SU-DHL-6 (cell line): ENCODE results near the gene TOM1.

Experiments
- H2AFZ ChIP-seq: fragments of 200-600 bp; sonication (generic); 2 replicates; pipeline ENCODE4 v1.6.1; 2014; ENCODE audit warnings: low read depth, mild to moderate bottlenecking, moderate library complexity, mixed read lengths, antibody characterized with exemption, low read length; ENCODE audit not compliant: severe bottlenecking
- H3F3A ChIP-seq: fragments of 200-600 bp; shearing (Covaris generic); 2 replicates; pipeline ENCODE4 v1.6.0; 2016; ENCODE audit warnings: antibody characterized with exemption, mild to moderate bottlenecking; ENCODE audit not compliant: insufficient read depth
- H3K27ac ChIP-seq: fragments of 200-600 bp; sonication (generic); 2 replicates; pipeline ENCODE4 v1.5.1; 2016; ENCODE audit warnings: low read depth, mild to moderate bottlenecking, low read length, moderate library complexity, mixed read lengths
- H3K27me3 ChIP-seq: fragments of 200-600 bp; sonication (generic), shearing (Covaris generic); 2 replicates; pipeline ENCODE4 v1.6.0; 2014; ENCODE audit warnings: mild to moderate bottlenecking, low read length
- H3K36me3 ChIP-seq: fragments of 200-600 bp; sonication (generic); 2 replicates; pipeline ENCODE4 v1.6.1; 2014; ENCODE audit warnings: mild to moderate bottlenecking, low read length, mixed read lengths
- H3K4me2 ChIP-seq: fragments of 300-600, 200-600 bp; shearing (Covaris generic), sonication (generic); 2 replicates; pipeline ENCODE4 v1.6.0; 2014; ENCODE audit warnings: low read length, low read depth, mild to moderate bottlenecking; ENCODE audit not compliant: poor library complexity, severe bottlenecking
- H3K4me3 ChIP-seq: fragments of 200-600 bp; sonication (generic); 2 replicates; pipeline ENCODE4 v1.5.1; 2014; ENCODE audit warnings: antibody characterized with exemption, low read length, mild to moderate bottlenecking, mixed read lengths; ENCODE audit not compliant: insufficient read depth, poor library complexity, severe bottlenecking
- H3K79me2 ChIP-seq: fragments of 200-600 bp; sonication (generic); 2 replicates; pipeline ENCODE4 v1.6.1; 2014; ENCODE audit warnings: mild to moderate bottlenecking, low read length, moderate library complexity; ENCODE audit not compliant: insufficient read depth
- H3K9ac ChIP-seq: fragments of 200-600 bp; sonication (generic); 2 replicates; pipeline ENCODE4 v1.7.0; 2014; ENCODE audit warnings: mild to moderate bottlenecking, low read length
- H3K9me2 ChIP-seq: fragments of 200-600 bp; sonication (generic); replicated peaks from 2 replicates; pipeline ENCODE4 v1.6.1; 2014; ENCODE audit warnings: low read length; ENCODE audit not compliant: insufficient read depth
- H3K9me3 ChIP-seq: fragments of 200-600 bp; sonication (generic); 2 replicates; pipeline ENCODE4 v1.6.1; 2014; ENCODE audit warnings: low read length, mixed read lengths; ENCODE audit not compliant: insufficient read depth
- H4K20me1 ChIP-seq: fragments of 200-600 bp; sonication (generic); 2 replicates; pipeline ENCODE4 v1.6.1; 2014; ENCODE audit warnings: low read depth, mild to moderate bottlenecking, antibody characterized with exemption, low read length, moderate library complexity, mixed read lengths
- EZH2phosphoT487 ChIP-seq: fragments of 200-600 bp; sonication (generic), shearing (Covaris generic); conservative IDR thresholded peaks from 2 replicates; pipeline ENCODE4 v1.6.1; 2018; ENCODE audit warnings: mild to moderate bottlenecking, antibody characterized with exemption, low read length, moderate library complexity, mixed read lengths
- TF ChIP-seq, protein P1 (sequence below): fragments of 200-600 bp; sonication (generic); IDR thresholded peaks from one replicate; pipeline ENCODE4 v1.5.1; 2017; ENCODE audit warnings: antibody characterized with exemption, mild to moderate bottlenecking, low read length, moderate library complexity; ENCODE audit not compliant: insufficient read depth, poor library complexity, severe bottlenecking

Gene TOM1

GRCh38 chr22:35392357-35392756, 92.7 kb downstream of the TOM1 start:
- no peaks in the 10 kb centered on the region for H3K36me3 ChIP-seq
- no peak overlapping the region for H3K27ac ChIP-seq
- TF ChIP-seq EZH2phosphoT487, result no peak
- TF ChIP-seq, protein P1, sequence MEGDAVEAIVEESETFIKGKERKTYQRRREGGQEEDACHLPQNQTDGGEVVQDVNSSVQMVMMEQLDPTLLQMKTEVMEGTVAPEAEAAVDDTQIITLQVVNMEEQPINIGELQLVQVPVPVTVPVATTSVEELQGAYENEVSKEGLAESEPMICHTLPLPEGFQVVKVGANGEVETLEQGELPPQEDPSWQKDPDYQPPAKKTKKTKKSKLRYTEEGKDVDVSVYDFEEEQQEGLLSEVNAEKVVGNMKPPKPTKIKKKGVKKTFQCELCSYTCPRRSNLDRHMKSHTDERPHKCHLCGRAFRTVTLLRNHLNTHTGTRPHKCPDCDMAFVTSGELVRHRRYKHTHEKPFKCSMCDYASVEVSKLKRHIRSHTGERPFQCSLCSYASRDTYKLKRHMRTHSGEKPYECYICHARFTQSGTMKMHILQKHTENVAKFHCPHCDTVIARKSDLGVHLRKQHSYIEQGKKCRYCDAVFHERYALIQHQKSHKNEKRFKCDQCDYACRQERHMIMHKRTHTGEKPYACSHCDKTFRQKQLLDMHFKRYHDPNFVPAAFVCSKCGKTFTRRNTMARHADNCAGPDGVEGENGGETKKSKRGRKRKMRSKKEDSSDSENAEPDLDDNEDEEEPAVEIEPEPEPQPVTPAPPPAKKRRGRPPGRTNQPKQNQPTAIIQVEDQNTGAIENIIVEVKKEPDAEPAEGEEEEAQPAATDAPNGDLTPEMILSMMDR, result no peak
- H3K79me2 ChIP-seq, result no peaks in the 10 kb centered on the region
- H3F3A ChIP-seq, result 0 out of 2 replicates have a peak, but pooled peaks cover 3% of the 10 kb centered on the region
- no peaks in the 10 kb centered on the region for H4K20me1 ChIP-seq
- H3K4me2 ChIP-seq, result no peak overlapping the region
- no peaks in the 10 kb centered on the region for H3K9me2 ChIP-seq
- H3K9ac ChIP-seq, result no peak overlapping the region
- H3K27me3 ChIP-seq, result no peaks in the 10 kb centered on the region
- H3K4me3 ChIP-seq, result no peak overlapping the region
- no peaks in the 10 kb centered on the region for H3K9me3 ChIP-seq
- H2AFZ ChIP-seq, result no peak overlapping the region

GRCh38 chr22:35393116-35394010, 93.7 kb downstream of the TOM1 start:
- H3K9me3 ChIP-seq, result no peaks in the 10 kb centered on the region
- TF ChIP-seq, protein P1, result no peak
- TF ChIP-seq EZH2phosphoT487, result no peak
- no peak overlapping the region for H3K27ac ChIP-seq
- no peak overlapping the region for H3K4me3 ChIP-seq
- H3F3A ChIP-seq, result 0 out of 2 replicates have a peak, but pooled peaks cover 7% of the 10 kb centered on the region
- no peak overlapping the region for H2AFZ ChIP-seq
- H3K27me3 ChIP-seq, result no peaks in the 10 kb centered on the region
- no peaks in the 10 kb centered on the region for H3K79me2 ChIP-seq
- no peak overlapping the region for H3K9ac ChIP-seq
- H3K36me3 ChIP-seq, result no peaks in the 10 kb centered on the region
- no peaks in the 10 kb centered on the region for H4K20me1 ChIP-seq
- no peaks in the 10 kb centered on the region for H3K9me2 ChIP-seq
- H3K4me2 ChIP-seq, result no peak overlapping the region

DNA sequence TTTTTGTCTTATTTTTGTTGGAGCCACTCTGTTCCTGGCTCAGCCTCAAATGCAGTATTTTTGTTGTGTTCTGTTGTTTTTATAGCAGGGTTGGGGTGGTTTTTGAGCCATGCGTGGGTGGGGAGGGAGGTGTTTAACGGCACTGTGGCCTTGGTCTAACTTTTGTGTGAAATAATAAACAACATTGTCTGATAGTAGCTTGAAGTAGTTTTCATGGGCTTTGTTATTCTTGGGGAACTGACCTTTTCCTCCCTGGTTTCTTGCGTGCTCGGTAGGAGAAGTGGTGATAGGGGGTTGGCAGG, 94.3 kb downstream of the TOM1 start:
- no peaks in the 10 kb centered on the region for H3K36me3 ChIP-seq
- H3K4me2 ChIP-seq, result no peak overlapping the region
- H3K9me2 ChIP-seq, result no peaks in the 10 kb centered on the region
- H3K27me3 ChIP-seq, result no peaks in the 10 kb centered on the region
- no peaks in the 10 kb centered on the region for H3K9me3 ChIP-seq
- no peak for TF ChIP-seq EZH2phosphoT487
- TF ChIP-seq, protein P1, result no peak
- no peaks in the 10 kb centered on the region for H3K79me2 ChIP-seq
- 0 out of 2 replicates have a peak, but pooled peaks cover 7% of the 10 kb centered on the region for H3F3A ChIP-seq
- no peak overlapping the region for H3K27ac ChIP-seq
- no peaks in the 10 kb centered on the region for H4K20me1 ChIP-seq
- H3K9ac ChIP-seq, result no peak overlapping the region
- no peak overlapping the region for H2AFZ ChIP-seq
- no peak overlapping the region for H3K4me3 ChIP-seq
